Brain microvascular endothelial cell (primary cell): ENCODE results near the gene TJP2.
A peak's percentile ranks its signal among the peaks of the same experiment; 100 is the strongest.

ENCODE experiments used
- DNase-seq: peaks from one replicate; pipeline ENCODE4 v3.0.0-alpha.2; 2020
- H3K27ac ChIP-seq: fragments of 250-450 bp; sonication (Bioruptor Pico); 2 replicates; pipeline ENCODE4 v1.5.1; 2020; ENCODE audit warnings: mild to moderate bottlenecking, moderate library complexity
- H3K27me3 ChIP-seq: fragments of 250-450 bp; sonication (Bioruptor Pico); replicated peaks from 2 replicates; pipeline ENCODE4 v1.5.1; 2020; ENCODE audit warnings: mild to moderate bottlenecking
- H3K36me3 ChIP-seq: fragments of 250-450 bp; sonication (Bioruptor Pico); replicated peaks from 2 replicates; pipeline ENCODE4 v1.5.1; 2020; ENCODE audit warnings: mild to moderate bottlenecking
- H3K4me3 ChIP-seq: 2 replicates; pipeline ENCODE4 v1.5.1; 2011; ENCODE audit warnings: low read depth, mild to moderate bottlenecking, control low read depth, low read length, moderate library complexity
- in situ Hi-C: cut with HindIII; loops from 2 replicates; pipeline ENCODE4 v1.10.0; 2017; ENCODE audit warnings: low sequenced_read_pairs, low pct_ligation_motif_present
- TF ChIP-seq, protein P1 (sequence below): IDR thresholded peaks from 2 replicates; pipeline ENCODE4 v1.5.1; 2011; ENCODE audit warnings: low read depth, mild to moderate bottlenecking, moderate library complexity, low read length, control low read depth, inconsistent platforms; ENCODE audit errors: missing control alignments

The TJP2 gene

DNA sequence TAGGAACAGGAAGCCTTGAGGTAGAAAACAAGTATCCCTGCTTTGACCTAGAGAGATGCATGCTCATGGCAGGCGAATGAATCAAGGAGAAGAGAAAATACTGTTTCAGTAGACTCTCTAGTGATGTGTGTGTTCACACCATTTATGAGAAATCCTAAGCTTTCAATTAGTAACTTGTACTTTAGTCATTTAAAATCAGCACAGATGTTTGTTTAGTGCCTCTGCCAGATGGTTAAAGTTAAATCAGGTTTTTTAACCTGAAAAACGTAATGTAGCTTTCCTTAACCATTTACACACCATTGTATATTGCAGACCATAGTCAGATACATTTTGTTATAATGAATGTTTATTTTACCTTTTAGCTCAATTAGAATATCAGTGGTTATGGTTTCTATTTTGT, 5.0 kb downstream of the TJP2 start:
- peak overlapping the region; percentile 30 for H3K27ac ChIP-seq
- in situ Hi-C loops, result loop anchor here (25.0 kb wide), 1 partner anchor 117 kb away; no protein-coding TSS in a partner anchor
- H3K36me3 ChIP-seq, result no peaks in the 10 kb centered on the region
- TF ChIP-seq, protein P1, sequence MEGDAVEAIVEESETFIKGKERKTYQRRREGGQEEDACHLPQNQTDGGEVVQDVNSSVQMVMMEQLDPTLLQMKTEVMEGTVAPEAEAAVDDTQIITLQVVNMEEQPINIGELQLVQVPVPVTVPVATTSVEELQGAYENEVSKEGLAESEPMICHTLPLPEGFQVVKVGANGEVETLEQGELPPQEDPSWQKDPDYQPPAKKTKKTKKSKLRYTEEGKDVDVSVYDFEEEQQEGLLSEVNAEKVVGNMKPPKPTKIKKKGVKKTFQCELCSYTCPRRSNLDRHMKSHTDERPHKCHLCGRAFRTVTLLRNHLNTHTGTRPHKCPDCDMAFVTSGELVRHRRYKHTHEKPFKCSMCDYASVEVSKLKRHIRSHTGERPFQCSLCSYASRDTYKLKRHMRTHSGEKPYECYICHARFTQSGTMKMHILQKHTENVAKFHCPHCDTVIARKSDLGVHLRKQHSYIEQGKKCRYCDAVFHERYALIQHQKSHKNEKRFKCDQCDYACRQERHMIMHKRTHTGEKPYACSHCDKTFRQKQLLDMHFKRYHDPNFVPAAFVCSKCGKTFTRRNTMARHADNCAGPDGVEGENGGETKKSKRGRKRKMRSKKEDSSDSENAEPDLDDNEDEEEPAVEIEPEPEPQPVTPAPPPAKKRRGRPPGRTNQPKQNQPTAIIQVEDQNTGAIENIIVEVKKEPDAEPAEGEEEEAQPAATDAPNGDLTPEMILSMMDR, result no peak
- no peaks in the 10 kb centered on the region for H3K27me3 ChIP-seq
- H3K4me3 ChIP-seq, result no peak overlapping the region
- no peak for DNase-seq

DNA sequence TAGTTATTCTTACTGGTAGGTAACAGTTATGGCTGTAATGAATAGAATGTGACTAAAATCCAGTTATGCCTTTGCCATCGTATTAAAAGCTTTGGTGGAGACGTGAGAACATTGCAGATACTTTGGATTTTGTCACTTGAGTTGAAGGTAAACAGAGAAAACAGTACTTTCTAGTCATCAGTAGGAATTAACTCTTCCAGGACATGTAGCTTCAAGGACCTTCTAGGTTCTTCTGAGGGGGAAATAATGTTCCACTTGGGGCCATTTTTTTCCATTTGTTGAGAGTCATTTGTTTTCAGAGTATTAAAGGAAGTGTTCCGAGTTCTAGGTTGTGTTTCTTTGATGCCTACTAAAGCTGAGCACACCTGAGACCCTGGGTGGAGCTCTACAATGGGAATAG, 6.1 kb downstream of the TJP2 start:
- no peak for DNase-seq
- in situ Hi-C loops, result loop anchor here (25.0 kb wide), 1 partner anchor 118 kb away; no protein-coding TSS in a partner anchor
- TF ChIP-seq, protein P1, result no peak
- H3K27ac ChIP-seq, result peak overlapping the region; percentile 77
- no peaks in the 10 kb centered on the region for H3K27me3 ChIP-seq
- no peak overlapping the region for H3K4me3 ChIP-seq
- H3K36me3 ChIP-seq, result no peaks in the 10 kb centered on the region

DNA sequence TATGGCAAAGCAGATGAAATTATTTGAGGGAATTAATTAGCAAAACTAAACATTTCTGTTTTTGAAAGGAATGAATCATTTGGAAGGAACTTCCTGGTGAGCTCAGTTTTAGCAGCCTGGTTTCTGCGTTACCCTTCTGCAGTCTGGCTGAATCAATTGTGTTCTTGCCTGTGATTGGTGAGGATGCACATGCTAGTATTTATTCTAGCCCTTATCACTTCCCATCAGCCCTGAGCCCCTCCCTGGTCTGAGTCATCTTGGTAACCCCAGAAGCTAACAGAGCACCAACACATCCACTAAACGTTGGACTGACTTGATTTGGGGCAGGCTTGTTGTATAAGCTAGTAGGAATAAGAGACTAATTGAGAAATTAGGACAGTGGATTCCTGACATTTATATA, 6.6 kb downstream of the TJP2 start:
- TF ChIP-seq, protein P1, result no peak
- in situ Hi-C loops, result loop anchor here (25.0 kb wide), 1 partner anchor 118 kb away; no protein-coding TSS in a partner anchor
- peak overlapping the region; percentile 77 for H3K27ac ChIP-seq
- no peaks in the 10 kb centered on the region for H3K36me3 ChIP-seq
- peak; percentile 99 for DNase-seq
- no peaks in the 10 kb centered on the region for H3K27me3 ChIP-seq
- no peak overlapping the region for H3K4me3 ChIP-seq

DNA sequence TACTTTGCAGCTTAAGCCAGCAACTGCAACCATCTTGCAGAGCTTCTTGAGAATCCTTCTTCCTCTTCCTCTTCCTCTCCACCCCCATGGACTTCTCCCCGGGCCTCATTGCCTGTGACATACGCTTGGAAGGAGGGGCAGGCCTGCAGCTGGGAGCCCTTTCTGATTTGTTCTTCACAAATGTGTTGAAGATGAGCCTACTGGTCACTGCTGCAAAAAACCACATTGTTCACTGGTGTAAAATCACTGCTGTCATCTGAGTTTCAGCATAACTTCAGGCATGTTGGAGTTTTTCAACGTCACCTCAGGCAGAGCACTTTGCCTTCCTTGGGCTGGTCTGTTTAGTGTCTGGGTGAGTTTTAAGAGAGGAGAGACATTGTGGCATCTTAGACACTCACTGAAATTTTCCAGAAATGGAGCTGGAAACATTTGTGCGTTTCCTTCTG, 7.9 kb downstream of the TJP2 start:
- DNase-seq, result no peak
- TF ChIP-seq, protein P1, result no peak
- Histone ChIP-seq H3K27me3 (no peaks in the 10 kb centered on the region), H3K4me3 (no peak overlapping the region), H3K36me3 (no peaks in the 10 kb centered on the region), H3K27ac (no peak overlapping the region)
- in situ Hi-C loops, result loop anchor here (25.0 kb wide), 1 partner anchor 120 kb away; no protein-coding TSS in a partner anchor

DNA sequence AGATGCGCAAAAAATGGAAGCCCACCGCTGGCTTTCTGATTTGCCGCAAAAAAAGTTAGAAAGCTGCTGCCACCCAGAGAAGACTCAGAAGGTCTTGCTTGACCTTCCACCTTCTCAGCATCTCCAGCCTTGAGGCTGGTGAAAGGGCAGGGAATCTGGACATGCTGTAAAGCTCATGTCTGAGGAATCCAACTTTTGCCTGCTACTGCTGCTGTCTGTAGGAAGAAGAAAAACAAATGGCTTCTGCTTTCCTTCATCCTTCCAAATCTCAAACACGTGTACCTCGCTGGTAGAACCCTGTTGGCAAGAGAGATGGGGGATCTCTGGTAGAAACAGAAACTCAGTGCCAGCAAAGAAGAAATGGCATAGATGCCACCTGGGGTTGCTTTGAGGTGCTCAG, 10.2 kb downstream of the TJP2 start:
- in situ Hi-C loops, result loop anchor here (25.0 kb wide), 1 partner anchor 122 kb away; no protein-coding TSS in a partner anchor
- Histone ChIP-seq H3K4me3 (no peak overlapping the region), H3K27me3 (no peaks in the 10 kb centered on the region), H3K36me3 (no peaks in the 10 kb centered on the region), H3K27ac (no peak overlapping the region)
- DNase-seq, result no peak
- TF ChIP-seq, protein P1, result no peak
